WTC11 (cell line): Measurements from ENCODE around the gene TC2N. TPM values are rescaled to one million over a fixed set of nuclear protein-coding genes. Genes with fewer than 3 reads are reported as not detected.

Experiments used
- ATAC-seq: fragments of 200-7000 bp; cut with Tn5 transposase; 2 replicates; pipeline ENCODE4 v1.10.0; 2021; ENCODE audit warnings: mild to moderate bottlenecking, moderate library complexity
- CTCF ChIA-PET: fragments of 300-600 bp; sonication (Branson Sonifier 250); formaldehyde crosslinking; loops from one replicate; lab custom pipeline; 2021; ENCODE audit warnings: antibody characterized with exemption; lab: Charles Lee
- POLR2A ChIA-PET: fragments of 350-600 bp; sonication (Branson Sonifier 250); formaldehyde crosslinking; loops from one replicate; lab custom pipeline; 2021; ENCODE audit warnings: antibody characterized with exemption; lab: Charles Lee
- DNase-seq: peaks from one replicate; pipeline ENCODE4 v3.0.0; 2021; ENCODE audit warnings: low spot score
- H3K27ac Mint-ChIP-seq: 2 replicates; pipeline ENCODE4 v1.8.0; 2021; ENCODE audit warnings: mixed read lengths
- H3K27me3 Mint-ChIP-seq: 2 replicates; pipeline ENCODE4 v1.8.0; 2021; ENCODE audit warnings: low read depth, mild to moderate bottlenecking, moderate library complexity, mixed read lengths
- H3K36me3 Mint-ChIP-seq: 2 replicates; pipeline ENCODE4 v1.8.0; 2021; ENCODE audit warnings: mixed read lengths
- H3K4me1 Mint-ChIP-seq: 2 replicates; pipeline ENCODE4 v1.8.0; 2022; ENCODE audit warnings: mixed read lengths
- H3K4me3 Mint-ChIP-seq: 2 replicates; pipeline ENCODE4 v1.8.0; 2021; ENCODE audit warnings: mild to moderate bottlenecking, moderate library complexity, mixed read lengths
- H3K9me3 Mint-ChIP-seq: 2 replicates; pipeline ENCODE4 v1.8.0; 2021; ENCODE audit warnings: mixed read lengths
- AFF4 ChIP-seq: sonication (generic); formaldehyde crosslinking; IDR thresholded peaks from 2 replicates; pipeline ENCODE4 v1.8.1; 2023; ENCODE audit warnings: mild to moderate bottlenecking, missing genetic modification reagents, borderline replicate concordance
- CREB1 ChIP-seq: sonication (generic); formaldehyde crosslinking; IDR thresholded peaks from 2 replicates; pipeline ENCODE4 v1.8.0; 2023; ENCODE audit warnings: mild to moderate bottlenecking, missing genetic modification reagents
- CREM ChIP-seq: sonication (generic); formaldehyde crosslinking; IDR thresholded peaks from 2 replicates; pipeline ENCODE4 v1.8.1; 2022; ENCODE audit warnings: mild to moderate bottlenecking, missing genetic modification reagents, moderate library complexity
- ETV6 ChIP-seq: sonication (generic); formaldehyde crosslinking; IDR thresholded peaks from 2 replicates; pipeline ENCODE4 v1.8.1; 2022; ENCODE audit warnings: mild to moderate bottlenecking, missing genetic modification reagents
- FOXK1 ChIP-seq: sonication (generic); formaldehyde crosslinking; IDR thresholded peaks from 2 replicates; pipeline ENCODE4 v1.8.0; 2022; ENCODE audit warnings: mild to moderate bottlenecking, moderate library complexity, missing genetic modification reagents
- GABPB1 ChIP-seq: sonication (generic); formaldehyde crosslinking; IDR thresholded peaks from 2 replicates; pipeline ENCODE4 v1.8.1; 2023; ENCODE audit warnings: mild to moderate bottlenecking, missing genetic modification reagents
- GTF2I ChIP-seq: fragments of 250-450 bp; sonication (Bioruptor Pico); conservative IDR thresholded peaks from 2 replicates; pipeline ENCODE4 v1.4.0; 2021; ENCODE audit warnings: mild to moderate bottlenecking
- HMGA2 ChIP-seq: fragments of 250-450 bp; sonication (Bioruptor Pico); IDR thresholded peaks from 2 replicates; pipeline ENCODE4 v1.4.0; 2021; ENCODE audit warnings: mild to moderate bottlenecking, moderate library complexity
- JUN ChIP-seq: sonication (generic); formaldehyde crosslinking; IDR thresholded peaks from 2 replicates; pipeline ENCODE4 v1.8.0; 2023; ENCODE audit warnings: mild to moderate bottlenecking, missing genetic modification reagents
- MYBL2 ChIP-seq: sonication (generic); formaldehyde crosslinking; IDR thresholded peaks from 2 replicates; pipeline ENCODE4 v1.8.1; 2023; ENCODE audit warnings: mild to moderate bottlenecking, moderate library complexity, missing genetic modification reagents
- NFYB ChIP-seq: sonication (generic); formaldehyde crosslinking; conservative IDR thresholded peaks from 2 replicates; pipeline ENCODE4 v1.8.0; 2022; ENCODE audit warnings: low read depth, missing genetic modification reagents
- RELA ChIP-seq: sonication (generic); formaldehyde crosslinking; IDR thresholded peaks from 2 replicates; pipeline ENCODE4 v1.8.1; 2022; ENCODE audit warnings: missing genetic modification reagents, mild to moderate bottlenecking, borderline replicate concordance
- SMAD3 ChIP-seq: sonication (generic); formaldehyde crosslinking; IDR thresholded peaks from 2 replicates; pipeline ENCODE4 v1.8.0; 2022; ENCODE audit warnings: missing genetic modification reagents, mild to moderate bottlenecking, borderline replicate concordance
- TEAD1 ChIP-seq: sonication (generic); formaldehyde crosslinking; IDR thresholded peaks from 2 replicates; pipeline ENCODE4 v1.8.0; 2022; ENCODE audit warnings: mild to moderate bottlenecking, missing genetic modification reagents
- ZNF138 ChIP-seq: sonication (generic); formaldehyde crosslinking; conservative IDR thresholded peaks from 2 replicates; pipeline ENCODE4 v1.8.1; 2022; ENCODE audit warnings: mild to moderate bottlenecking, moderate library complexity, missing genetic modification reagents
- total RNA-seq: library from RNA; stranded (reverse); gene quantifications from 3 replicates; pipeline ENCODE4 v1.2.3, GENCODE V29; 2021
- TF ChIP-seq, protein P1 (sequence below): sonication (generic); formaldehyde crosslinking; IDR thresholded peaks from 2 replicates; pipeline ENCODE4 v1.8.0; 2022; ENCODE audit warnings: mild to moderate bottlenecking, missing genetic modification reagents
- TF ChIP-seq, protein P2 (sequence below): fragments of 250-450 bp; sonication (Bioruptor Pico); IDR thresholded peaks from 2 replicates; pipeline ENCODE4 v1.9.0; 2021; ENCODE audit warnings: mild to moderate bottlenecking
- TF ChIP-seq, protein P3 (sequence below): sonication (generic); formaldehyde crosslinking; IDR thresholded peaks from 2 replicates; pipeline ENCODE4 v1.8.0; 2022; ENCODE audit warnings: mild to moderate bottlenecking, missing genetic modification reagents
- TF ChIP-seq, protein P4 (sequence below): fragments of 250-450 bp; sonication (Bioruptor Pico); conservative IDR thresholded peaks from 2 replicates; pipeline ENCODE4 v1.9.0; 2021; ENCODE audit warnings: mild to moderate bottlenecking

Gene TC2N
- total RNA-seq, 1 experiment from 2014 or later = 33.0 TPM

DNA sequence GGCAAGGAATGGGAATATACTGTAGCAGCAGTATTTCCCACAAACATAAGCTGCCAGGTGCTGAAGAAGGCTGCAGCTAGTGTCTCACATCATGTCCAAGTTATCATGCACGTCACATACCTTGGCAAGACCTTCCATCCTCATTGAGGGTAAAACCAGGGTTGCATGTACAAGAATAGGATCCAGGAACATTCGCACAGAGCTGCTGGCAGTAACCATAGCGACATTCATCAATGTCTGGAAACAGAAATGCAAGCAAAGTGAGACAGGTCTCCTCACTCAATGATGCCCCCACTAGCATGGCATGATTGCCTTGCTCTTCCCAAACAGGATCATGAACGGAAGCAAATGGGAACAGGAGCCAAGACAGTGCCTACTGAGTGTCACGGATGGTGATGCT, 23.8 kb upstream of the TC2N start:
- no peak for DNase-seq
- no peak overlapping the region for H3K27ac Mint-ChIP-seq
- peaks cover 9% of the 10 kb centered on the region for H3K4me1 Mint-ChIP-seq
- ATAC-seq = no peak
- H3K36me3 Mint-ChIP-seq = no peaks in the 10 kb centered on the region
- H3K27me3 Mint-ChIP-seq = no peaks in the 10 kb centered on the region
- POLR2A ChIA-PET = no interaction called here
- TF ChIP-seq, protein P1, sequence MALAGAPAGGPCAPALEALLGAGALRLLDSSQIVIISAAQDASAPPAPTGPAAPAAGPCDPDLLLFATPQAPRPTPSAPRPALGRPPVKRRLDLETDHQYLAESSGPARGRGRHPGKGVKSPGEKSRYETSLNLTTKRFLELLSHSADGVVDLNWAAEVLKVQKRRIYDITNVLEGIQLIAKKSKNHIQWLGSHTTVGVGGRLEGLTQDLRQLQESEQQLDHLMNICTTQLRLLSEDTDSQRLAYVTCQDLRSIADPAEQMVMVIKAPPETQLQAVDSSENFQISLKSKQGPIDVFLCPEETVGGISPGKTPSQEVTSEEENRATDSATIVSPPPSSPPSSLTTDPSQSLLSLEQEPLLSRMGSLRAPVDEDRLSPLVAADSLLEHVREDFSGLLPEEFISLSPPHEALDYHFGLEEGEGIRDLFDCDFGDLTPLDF = no peak
- no peak for TF ChIP-seq JUN (CRISPR knock-in tag)
- TF ChIP-seq AFF4 = no peak
- no peak for TF ChIP-seq TEAD1 (CRISPR knock-in tag)
- TF ChIP-seq GTF2I (CRISPR knock-in tag) = no peak
- TF ChIP-seq NFYB (CRISPR knock-in tag) = no peak
- TF ChIP-seq SMAD3 (CRISPR knock-in tag) = no peak
- TF ChIP-seq, protein P2, sequence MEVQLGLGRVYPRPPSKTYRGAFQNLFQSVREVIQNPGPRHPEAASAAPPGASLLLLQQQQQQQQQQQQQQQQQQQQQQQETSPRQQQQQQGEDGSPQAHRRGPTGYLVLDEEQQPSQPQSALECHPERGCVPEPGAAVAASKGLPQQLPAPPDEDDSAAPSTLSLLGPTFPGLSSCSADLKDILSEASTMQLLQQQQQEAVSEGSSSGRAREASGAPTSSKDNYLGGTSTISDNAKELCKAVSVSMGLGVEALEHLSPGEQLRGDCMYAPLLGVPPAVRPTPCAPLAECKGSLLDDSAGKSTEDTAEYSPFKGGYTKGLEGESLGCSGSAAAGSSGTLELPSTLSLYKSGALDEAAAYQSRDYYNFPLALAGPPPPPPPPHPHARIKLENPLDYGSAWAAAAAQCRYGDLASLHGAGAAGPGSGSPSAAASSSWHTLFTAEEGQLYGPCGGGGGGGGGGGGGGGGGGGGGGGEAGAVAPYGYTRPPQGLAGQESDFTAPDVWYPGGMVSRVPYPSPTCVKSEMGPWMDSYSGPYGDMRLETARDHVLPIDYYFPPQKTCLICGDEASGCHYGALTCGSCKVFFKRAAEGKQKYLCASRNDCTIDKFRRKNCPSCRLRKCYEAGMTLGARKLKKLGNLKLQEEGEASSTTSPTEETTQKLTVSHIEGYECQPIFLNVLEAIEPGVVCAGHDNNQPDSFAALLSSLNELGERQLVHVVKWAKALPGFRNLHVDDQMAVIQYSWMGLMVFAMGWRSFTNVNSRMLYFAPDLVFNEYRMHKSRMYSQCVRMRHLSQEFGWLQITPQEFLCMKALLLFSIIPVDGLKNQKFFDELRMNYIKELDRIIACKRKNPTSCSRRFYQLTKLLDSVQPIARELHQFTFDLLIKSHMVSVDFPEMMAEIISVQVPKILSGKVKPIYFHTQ = no peak
- no peak for TF ChIP-seq ZNF138 (CRISPR knock-in tag)
- TF ChIP-seq RELA (CRISPR knock-in tag) = no peak
- TF ChIP-seq CREB1 = no peak
- TF ChIP-seq, protein P3, sequence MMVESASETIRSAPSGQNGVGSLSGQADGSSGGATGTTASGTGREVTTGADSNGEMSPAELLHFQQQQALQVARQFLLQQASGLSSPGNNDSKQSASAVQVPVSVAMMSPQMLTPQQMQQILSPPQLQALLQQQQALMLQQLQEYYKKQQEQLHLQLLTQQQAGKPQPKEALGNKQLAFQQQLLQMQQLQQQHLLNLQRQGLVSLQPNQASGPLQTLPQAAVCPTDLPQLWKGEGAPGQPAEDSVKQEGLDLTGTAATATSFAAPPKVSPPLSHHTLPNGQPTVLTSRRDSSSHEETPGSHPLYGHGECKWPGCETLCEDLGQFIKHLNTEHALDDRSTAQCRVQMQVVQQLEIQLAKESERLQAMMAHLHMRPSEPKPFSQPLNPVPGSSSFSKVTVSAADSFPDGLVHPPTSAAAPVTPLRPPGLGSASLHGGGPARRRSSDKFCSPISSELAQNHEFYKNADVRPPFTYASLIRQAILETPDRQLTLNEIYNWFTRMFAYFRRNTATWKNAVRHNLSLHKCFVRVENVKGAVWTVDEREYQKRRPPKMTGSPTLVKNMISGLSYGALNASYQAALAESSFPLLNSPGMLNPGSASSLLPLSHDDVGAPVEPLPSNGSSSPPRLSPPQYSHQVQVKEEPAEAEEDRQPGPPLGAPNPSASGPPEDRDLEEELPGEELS (CRISPR knock-in tag) = no peak
- TF ChIP-seq, protein P4, sequence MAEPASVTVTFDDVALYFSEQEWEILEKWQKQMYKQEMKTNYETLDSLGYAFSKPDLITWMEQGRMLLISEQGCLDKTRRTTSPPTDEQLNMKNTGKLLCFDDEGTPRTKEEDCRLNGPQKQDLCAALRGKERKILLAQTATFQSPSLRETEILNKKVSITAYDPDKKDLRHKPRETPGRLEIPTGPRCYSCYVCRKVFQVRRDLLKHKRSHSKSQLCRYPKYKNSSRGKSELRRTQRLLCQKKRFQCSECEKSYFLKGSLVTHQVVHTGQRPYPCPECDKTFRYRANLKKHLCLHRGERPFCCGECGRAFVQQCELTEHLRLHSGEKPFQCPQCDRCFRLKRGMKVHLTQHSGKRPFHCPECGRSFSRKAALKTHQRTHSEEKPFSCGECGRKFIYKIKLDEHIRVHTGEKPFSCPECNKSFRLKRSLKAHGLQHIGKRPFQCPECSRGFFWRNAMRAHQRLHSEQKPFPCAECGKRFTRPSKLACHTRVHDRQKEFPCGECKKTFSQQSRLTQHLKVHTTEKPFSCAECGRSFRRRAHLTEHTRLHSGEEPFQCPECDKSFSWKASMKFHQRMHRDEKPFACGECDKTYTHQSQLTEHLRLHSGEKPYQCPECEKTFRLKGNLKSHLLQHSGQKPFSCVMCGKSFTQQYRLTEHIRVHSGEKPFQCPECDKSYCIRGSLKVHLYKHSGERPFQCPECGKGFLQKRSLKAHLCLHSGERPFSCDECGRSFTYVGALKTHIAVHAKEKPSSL = no peak
- no peak for TF ChIP-seq MYBL2
- CTCF ChIA-PET = interaction anchor here (1.6 to 2.6 kb wide), 3 partner anchors 12 to 55 kb away, joined by 3 to 18 read pairs (median 6); no protein-coding TSS in a partner anchor
- no peak overlapping the region for H3K4me3 Mint-ChIP-seq
- H3K9me3 Mint-ChIP-seq = no peaks in the 10 kb centered on the region

DNA sequence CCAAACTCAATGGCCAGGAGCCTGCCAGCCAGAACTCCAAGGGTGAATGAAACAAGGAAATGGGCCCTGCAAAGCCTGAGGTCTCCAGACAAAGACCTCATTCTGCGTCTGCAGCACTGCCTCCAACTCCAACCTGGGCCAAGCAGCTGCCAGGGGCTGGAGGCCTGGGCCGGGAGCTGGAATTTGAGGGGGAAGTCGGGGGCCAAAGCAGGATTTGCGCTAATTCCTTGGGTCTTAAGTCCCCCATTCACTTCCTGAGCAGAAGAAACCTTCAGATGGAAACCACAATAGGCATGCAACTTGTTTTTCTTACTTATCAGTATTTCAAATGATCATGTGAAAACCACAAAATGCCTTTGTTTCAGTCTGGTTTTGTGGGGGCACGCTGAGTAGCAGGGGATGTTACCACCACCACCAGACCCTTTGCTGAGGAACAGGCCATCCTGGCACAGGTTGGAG, 23.0 kb upstream of the TC2N start:
- Mint-ChIP-seq H3K27ac (no peak overlapping the region), H3K4me1 (peaks cover 4% of the 10 kb centered on the region; the same call in 1 of the 2 replicates), H3K4me3 (no peak overlapping the region), H3K9me3 (no peaks in the 10 kb centered on the region), H3K36me3 (no peaks in the 10 kb centered on the region), H3K27me3 (no peaks in the 10 kb centered on the region)
- ChIA-PET POLR2A (no interaction called here), CTCF (no interaction called here)
- DNase-seq (no peak), ATAC-seq (no peak)
- TF ChIP-seq HMGA2 = no peak
- TF ChIP-seq FOXK1 = no peak
- TF ChIP-seq JUN (CRISPR knock-in tag) = no peak
- no peak for TF ChIP-seq ETV6 (CRISPR knock-in tag)
- no peak for TF ChIP-seq GABPB1
- TF ChIP-seq CREM (CRISPR knock-in tag) = no peak
